Measurements from ENCODE around the gene PPP2R5C.

Gene PPP2R5C

GRCh38 chr14:101774814-101775213, 13.3 kb downstream of the PPP2R5C start:
- TF ChIP-seq CTCF (IDR thresholded peaks at IDR 0.05; ENCODE audit: low read depth, low read length): no peak
- DNase-seq (ENCODE audit: low read depth in 2 of 2): no peak
- no peak overlapping the region for H3K4me3 ChIP-seq (replicated peaks in 1 of 2; ENCODE audit: low read depth in 2 of 2, low read length in 2 of 2)

- H3K4me3 ChIP-seq (replicated peaks in 1 of 2; ENCODE audit: low read depth in 2 of 2, low read length in 2 of 2): no peak overlapping the region
- DNase-seq (ENCODE audit: low read depth in 2 of 2): no peak
- TF ChIP-seq CTCF (IDR thresholded peaks at IDR 0.05; ENCODE audit: low read depth, low read length): no peak
Measured at GRCh38 chr14:101775826-101776225, 14.3 kb downstream of the PPP2R5C start.

GRCh38 chr14:101776344-101776743, 14.8 kb downstream of the PPP2R5C start:
- no peak overlapping the region for H3K4me3 ChIP-seq (replicated peaks in 1 of 2; ENCODE audit: low read depth in 2 of 2, low read length in 2 of 2)
- no peak for DNase-seq (ENCODE audit: low read depth in 2 of 2)

GRCh38 chr14:101780390-101780789, 18.9 kb downstream of the PPP2R5C start:
- no peak overlapping the region for H3K4me3 ChIP-seq (replicated peaks in 1 of 2; ENCODE audit: low read depth in 2 of 2, low read length in 2 of 2)
- DNase-seq (ENCODE audit: low read depth in 2 of 2): no peak
- TF ChIP-seq CTCF (IDR thresholded peaks at IDR 0.05; ENCODE audit: low read depth, low read length): no peak

More at GRCh38 chr14:101776344-101776743, 14.8 kb downstream of the PPP2R5C start:
- no peak for TF ChIP-seq CTCF (IDR thresholded peaks at IDR 0.05; ENCODE audit: low read depth, low read length)

GRCh38 chr14:101780887-101781239, 19.4 kb downstream of the PPP2R5C start:
- H3K4me3 ChIP-seq (replicated peaks in 1 of 2; ENCODE audit: low read depth in 2 of 2, low read length in 2 of 2): peak overlapping the region in 1 of 2 donors; percentile 46
- TF ChIP-seq CTCF (IDR thresholded peaks at IDR 0.05; ENCODE audit: low read depth, low read length): no peak
- no peak for DNase-seq (ENCODE audit: low read depth in 2 of 2)

GRCh38 chr14:101781240-101782061, 19.9 kb downstream of the PPP2R5C start:
- peak in 1 of 2 donors; percentile 18 for DNase-seq (ENCODE audit: low read depth in 2 of 2)
- H3K4me3 ChIP-seq (replicated peaks in 1 of 2; ENCODE audit: low read depth in 2 of 2, low read length in 2 of 2): peak overlapping the region; percentile 45 to 46
- TF ChIP-seq CTCF (IDR thresholded peaks at IDR 0.05; ENCODE audit: low read depth, low read length): no peak

All from cardiac fibroblast (primary cell).